ENCODE results near the gene RADIL. TPM values are rescaled to one million over a fixed set of nuclear protein-coding genes. Genes with fewer than 3 reads are reported as not detected.

The RADIL gene
- total and polyA plus RNA-seq, 2 donors (not counting 1 experiment from before 2014, with no cell fraction given), result not detected

DNA sequence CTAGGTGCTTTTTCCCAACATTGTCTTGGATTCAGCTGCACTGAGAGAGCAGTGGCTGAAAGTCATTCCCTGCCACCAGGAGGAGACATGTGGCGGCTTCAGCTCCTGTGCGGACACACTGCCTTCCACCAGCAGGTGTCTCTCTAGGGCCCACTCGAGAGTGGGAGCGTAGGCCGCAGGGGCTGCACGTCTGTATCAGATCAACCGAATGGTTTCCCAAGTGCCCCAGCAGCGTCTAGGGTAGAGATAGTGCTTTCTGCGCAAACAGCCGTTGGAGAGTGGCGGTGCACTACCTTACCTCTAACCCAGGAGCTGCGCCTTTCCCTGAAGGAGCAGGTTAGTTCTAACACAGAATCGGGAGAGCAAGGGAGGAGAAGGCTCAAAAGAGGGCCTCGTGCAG lies 53.3 kb downstream of the RADIL start:
- ChIA-PET POLR2A (no interaction called here), CTCF (interaction anchor here (2.7 kb wide), 1 partner anchor 256 kb away, joined by 24 read pairs; no protein-coding TSS in a partner anchor)
- ATAC-seq (ENCODE audit: low read depth), result peak; percentile 72
- no peak overlapping the region for H3K27ac ChIP-seq (ENCODE audit: low read length in 2 of 2)
- Mint-ChIP-seq H3K4me3 (no peak overlapping the region), H3K27ac (no peak overlapping the region), H3K4me1 (no peaks in the 10 kb centered on the region), H3K27me3 (no peaks in the 10 kb centered on the region), H3K9me3 (ENCODE audit: insufficient read depth) (no peaks in the 10 kb centered on the region)
- 21% methylated on average over 9 of the region's 14 CpGs for WGBS (ENCODE audit: insufficient coverage)
- no peaks in the 10 kb centered on the region for H3K79me2 ChIP-seq (ENCODE audit: control insufficient read depth, insufficient read depth, low read length)
- intact Hi-C loops (cut with micrococcal nuclease), result loop anchor here (5.0 kb wide), 1 partner anchor 622 kb away; no protein-coding TSS in a partner anchor
- H2AFZ ChIP-seq (ENCODE audit: insufficient read depth, low read depth, low read length, poor library complexity, severe bottlenecking), result no peak overlapping the region
- no peaks in the 10 kb centered on the region for H3K36me3 ChIP-seq (replicated peaks in 1 of 2; ENCODE audit: control extremely low read depth in 1 of 2, control insufficient read depth in 1 of 2, extremely low read depth in 1 of 2, insufficient read depth in 2 of 2, low read length in 1 of 2)
- peak; percentile 63 for DNase-seq
- no peak for TF ChIP-seq EZH2 (IDR thresholded peaks at IDR 0.05; ENCODE audit: borderline replicate concordance, insufficient read depth, low read depth, low read length, poor library complexity, severe bottlenecking)
- TF ChIP-seq, protein P1, sequence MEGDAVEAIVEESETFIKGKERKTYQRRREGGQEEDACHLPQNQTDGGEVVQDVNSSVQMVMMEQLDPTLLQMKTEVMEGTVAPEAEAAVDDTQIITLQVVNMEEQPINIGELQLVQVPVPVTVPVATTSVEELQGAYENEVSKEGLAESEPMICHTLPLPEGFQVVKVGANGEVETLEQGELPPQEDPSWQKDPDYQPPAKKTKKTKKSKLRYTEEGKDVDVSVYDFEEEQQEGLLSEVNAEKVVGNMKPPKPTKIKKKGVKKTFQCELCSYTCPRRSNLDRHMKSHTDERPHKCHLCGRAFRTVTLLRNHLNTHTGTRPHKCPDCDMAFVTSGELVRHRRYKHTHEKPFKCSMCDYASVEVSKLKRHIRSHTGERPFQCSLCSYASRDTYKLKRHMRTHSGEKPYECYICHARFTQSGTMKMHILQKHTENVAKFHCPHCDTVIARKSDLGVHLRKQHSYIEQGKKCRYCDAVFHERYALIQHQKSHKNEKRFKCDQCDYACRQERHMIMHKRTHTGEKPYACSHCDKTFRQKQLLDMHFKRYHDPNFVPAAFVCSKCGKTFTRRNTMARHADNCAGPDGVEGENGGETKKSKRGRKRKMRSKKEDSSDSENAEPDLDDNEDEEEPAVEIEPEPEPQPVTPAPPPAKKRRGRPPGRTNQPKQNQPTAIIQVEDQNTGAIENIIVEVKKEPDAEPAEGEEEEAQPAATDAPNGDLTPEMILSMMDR (IDR thresholded peaks at IDR 0.05), result peak; percentile 64
- H3K27me3 ChIP-seq (replicated peaks in 1 of 4; ENCODE audit: control extremely low read depth in 1 of 4, control insufficient read depth in 3 of 4, insufficient read depth in 4 of 4, low read length in 3 of 4), result no peaks in the 10 kb centered on the region
- H3K4me2 ChIP-seq (replicated peaks; ENCODE audit: low read depth, low read length, poor library complexity, severe bottlenecking), result no peak overlapping the region
- no peak overlapping the region for H3K9ac ChIP-seq (ENCODE audit: low read length)
- no peaks in the 10 kb centered on the region for H3K4me1 ChIP-seq (ENCODE audit: control insufficient read depth in 2 of 2, insufficient read depth in 2 of 2, low read length in 2 of 2)
- H4K20me1 ChIP-seq (ENCODE audit: control insufficient read depth, insufficient read depth, low read length, poor library complexity, severe bottlenecking), result no peaks in the 10 kb centered on the region
- H3K9me3 ChIP-seq (ENCODE audit: control extremely low read depth in 1 of 3, control insufficient read depth in 2 of 3, insufficient read depth in 1 of 3, low read length in 2 of 3), result peaks cover 0 to 14% (median 0%) of the 10 kb centered on the region in 3 donors
- H3K4me3 ChIP-seq (ENCODE audit: control extremely low read depth in 1 of 5, extremely low read depth in 1 of 5, insufficient read depth in 1 of 5, low read depth in 2 of 5, low read length in 4 of 5), result no peak overlapping the region

DNA sequence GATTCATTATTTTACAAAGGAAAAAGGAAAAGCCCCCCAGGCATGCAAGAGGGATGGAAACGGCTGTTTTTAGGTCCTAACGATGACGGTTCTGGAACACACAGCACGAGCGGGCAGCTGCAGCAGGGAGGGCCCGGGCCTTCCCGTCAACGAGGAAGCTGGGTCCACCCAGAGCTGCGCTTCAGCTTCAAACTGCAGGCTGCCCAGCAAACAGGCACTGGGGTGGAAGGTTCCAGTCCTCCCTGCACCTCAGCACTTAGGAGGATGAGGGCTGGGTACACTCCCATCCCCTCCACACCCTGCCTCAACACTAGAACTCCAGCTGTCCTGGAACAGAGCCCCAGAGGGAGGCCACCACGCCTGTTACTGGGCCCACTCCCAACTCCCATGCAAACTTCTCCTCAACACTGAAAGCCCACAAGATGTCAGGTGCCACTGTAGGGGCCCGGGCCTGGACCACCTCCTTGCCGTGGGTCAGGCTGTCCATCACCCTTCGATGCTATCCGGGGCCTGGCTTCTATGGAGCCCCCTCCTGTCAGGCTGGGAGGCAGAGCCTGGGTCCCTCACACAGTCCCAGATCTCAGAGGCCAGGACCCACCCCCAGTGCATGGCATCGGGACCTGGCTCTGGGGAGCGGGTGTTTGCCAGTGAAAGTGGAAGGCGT lies 54.7 kb downstream of the RADIL start:
- H3K27ac ChIP-seq (ENCODE audit: low read length in 2 of 2), result no peak overlapping the region
- peaks cover 0 to 3% (median 0%) of the 10 kb centered on the region in 4 experiments for H3K27me3 ChIP-seq (replicated peaks in 1 of 4; ENCODE audit: control extremely low read depth in 1 of 4, control insufficient read depth in 3 of 4, insufficient read depth in 4 of 4, low read length in 3 of 4)
- ChIA-PET POLR2A (no interaction called here), CTCF (interaction anchor here (1.2 to 2.7 kb wide), 2 partner anchors 256 to 257 kb away, joined by 3 to 24 read pairs; no protein-coding TSS in a partner anchor)
- H3K9me3 Mint-ChIP-seq (ENCODE audit: insufficient read depth), result no peaks in the 10 kb centered on the region
- H3K4me1 Mint-ChIP-seq, result no peaks in the 10 kb centered on the region
- H2AFZ ChIP-seq (ENCODE audit: insufficient read depth, low read depth, low read length, poor library complexity, severe bottlenecking), result no peak overlapping the region
- no peaks in the 10 kb centered on the region for H3K79me2 ChIP-seq (ENCODE audit: control insufficient read depth, insufficient read depth, low read length)
- H3K27me3 Mint-ChIP-seq, result peaks cover 6% of the 10 kb centered on the region
- H3K9me3 ChIP-seq (ENCODE audit: control extremely low read depth in 1 of 3, control insufficient read depth in 2 of 3, insufficient read depth in 1 of 3, low read length in 2 of 3), result peaks cover 0 to 14% (median 0%) of the 10 kb centered on the region in 3 donors
- H4K20me1 ChIP-seq (ENCODE audit: control insufficient read depth, insufficient read depth, low read length, poor library complexity, severe bottlenecking), result no peaks in the 10 kb centered on the region
- H3K4me3 ChIP-seq (ENCODE audit: control extremely low read depth in 1 of 5, extremely low read depth in 1 of 5, insufficient read depth in 1 of 5, low read depth in 2 of 5, low read length in 4 of 5), result no peak overlapping the region
- no peaks in the 10 kb centered on the region for H3K4me1 ChIP-seq (ENCODE audit: control insufficient read depth in 2 of 2, insufficient read depth in 2 of 2, low read length in 2 of 2)
- TF ChIP-seq, protein P1 (IDR thresholded peaks at IDR 0.05), result no peak
- TF ChIP-seq EZH2 (IDR thresholded peaks at IDR 0.05; ENCODE audit: borderline replicate concordance, insufficient read depth, low read depth, low read length, poor library complexity, severe bottlenecking), result no peak
- no peak overlapping the region for H3K9ac ChIP-seq (ENCODE audit: low read length)
- no peaks in the 10 kb centered on the region for H3K36me3 ChIP-seq (replicated peaks in 1 of 2; ENCODE audit: control extremely low read depth in 1 of 2, control insufficient read depth in 1 of 2, extremely low read depth in 1 of 2, insufficient read depth in 2 of 2, low read length in 1 of 2)
- intact Hi-C loops (cut with micrococcal nuclease), result no loop called here
- ATAC-seq (ENCODE audit: low read depth), result no peak
- no peak overlapping the region for H3K27ac Mint-ChIP-seq
- WGBS (ENCODE audit: insufficient coverage), result 92% methylated on average over 17 of the region's 17 CpGs
- no peak overlapping the region for H3K4me3 Mint-ChIP-seq
- H3K4me2 ChIP-seq (replicated peaks; ENCODE audit: low read depth, low read length, poor library complexity, severe bottlenecking), result no peak overlapping the region
- no peak for DNase-seq
